ENCODE measurements around the gene IL6R.
"Not testable (repeated sequence)": the region's sequence is repeated elsewhere in the genome, so short reads cannot be mapped to it uniquely, and the experiment has no call there.

IL6R gene

DNA sequence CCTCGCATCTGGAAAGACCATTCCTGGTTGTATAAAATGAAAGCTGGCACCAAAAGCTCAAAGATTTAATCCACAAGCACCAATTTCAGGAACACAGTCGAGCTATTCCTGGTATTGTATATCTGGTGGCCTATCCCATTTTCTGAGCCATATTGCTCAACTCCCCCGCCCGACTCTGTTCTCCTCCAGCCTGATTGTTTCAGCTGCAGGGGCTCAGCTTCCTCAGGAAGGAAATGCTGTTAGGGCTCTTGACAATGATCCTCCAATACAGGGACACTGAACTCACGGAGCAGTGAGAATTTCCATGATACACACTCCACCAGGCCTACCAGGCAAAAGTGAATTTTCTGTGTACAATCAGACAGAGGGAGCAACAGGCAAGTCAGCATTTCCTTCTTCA, 80.0 kb downstream of the IL6R start:
- no peak for DNase-seq

DNA sequence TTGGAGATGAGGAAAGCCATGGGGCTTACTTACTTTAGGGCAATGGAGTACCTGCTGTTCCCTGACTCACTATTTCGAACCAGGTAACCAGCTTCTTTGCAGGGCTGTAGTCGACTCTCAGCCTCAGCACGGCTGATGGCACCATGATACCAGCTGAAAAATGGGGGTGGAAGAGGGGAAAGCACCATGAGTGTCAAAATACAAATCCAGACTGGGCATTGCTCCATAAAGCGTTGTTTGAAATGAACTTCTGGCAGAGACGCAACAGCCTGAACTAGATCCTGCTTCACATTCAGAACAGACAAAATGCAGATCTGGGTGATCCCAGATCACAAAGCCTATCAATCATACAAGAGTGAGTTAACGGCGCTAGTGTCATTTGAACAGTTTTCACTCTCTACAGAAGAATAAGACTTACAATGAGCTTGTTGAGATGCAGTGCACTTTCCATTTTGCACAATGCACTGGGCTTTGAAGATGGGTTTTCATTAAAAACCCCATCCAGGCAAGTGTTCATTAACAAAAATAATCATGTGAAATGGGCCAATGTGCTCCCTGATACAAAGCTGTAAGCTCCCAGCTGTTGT, 80.9 kb downstream of the IL6R start:
- DNase-seq = no peak

DNA sequence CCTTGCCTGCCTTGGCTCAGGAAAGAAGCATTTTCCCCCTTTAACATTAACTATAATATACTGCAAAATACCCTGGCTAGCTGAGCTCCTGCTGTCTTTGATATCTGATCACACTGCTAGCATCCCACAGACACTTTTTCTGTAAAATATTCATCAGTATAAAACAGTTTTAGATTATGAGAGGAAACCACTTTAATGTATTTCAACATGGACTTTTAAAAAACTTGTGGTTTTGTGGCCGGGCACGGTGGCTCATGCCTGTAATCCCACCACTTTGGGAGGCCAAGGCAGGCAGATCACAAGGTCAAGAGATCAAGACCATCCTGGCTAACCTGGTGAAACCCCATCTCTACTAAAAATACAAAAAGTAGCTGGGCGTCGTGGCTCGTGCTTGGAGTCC, 81.6 kb downstream of the IL6R start:
- DNase-seq = not testable (repeated sequence)

- no peak for DNase-seq
These were observed 83.8 kb downstream of the IL6R start for GRCh38 chr1:154488922-154489321.

DNA sequence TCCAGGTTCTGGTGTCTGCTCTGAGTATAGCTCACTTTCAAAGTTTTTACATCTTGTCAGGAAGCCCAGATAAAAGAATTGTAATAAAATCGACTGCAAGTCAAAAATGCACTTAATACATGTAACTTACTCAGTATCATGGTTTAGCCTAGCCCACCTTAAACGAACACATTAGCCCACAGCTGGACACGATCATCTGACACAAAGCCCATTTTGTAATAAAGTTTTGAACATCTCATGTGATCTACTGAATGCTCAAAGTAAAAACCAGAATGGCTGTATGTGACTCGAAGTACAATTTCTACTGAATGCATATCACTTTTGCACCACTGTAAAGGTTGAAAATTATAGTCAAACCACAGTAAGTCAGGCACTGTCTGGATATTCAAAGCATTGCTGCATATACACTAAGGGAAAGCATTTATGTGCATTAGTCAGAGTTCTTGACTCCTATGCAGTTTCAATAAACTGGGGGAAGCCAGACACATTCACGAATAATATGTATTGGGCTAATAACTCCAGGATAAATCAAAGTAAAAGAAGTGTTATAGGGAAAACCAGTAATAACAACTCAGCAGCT, 84.6 kb downstream of the IL6R start:
- no peak for DNase-seq

DNA sequence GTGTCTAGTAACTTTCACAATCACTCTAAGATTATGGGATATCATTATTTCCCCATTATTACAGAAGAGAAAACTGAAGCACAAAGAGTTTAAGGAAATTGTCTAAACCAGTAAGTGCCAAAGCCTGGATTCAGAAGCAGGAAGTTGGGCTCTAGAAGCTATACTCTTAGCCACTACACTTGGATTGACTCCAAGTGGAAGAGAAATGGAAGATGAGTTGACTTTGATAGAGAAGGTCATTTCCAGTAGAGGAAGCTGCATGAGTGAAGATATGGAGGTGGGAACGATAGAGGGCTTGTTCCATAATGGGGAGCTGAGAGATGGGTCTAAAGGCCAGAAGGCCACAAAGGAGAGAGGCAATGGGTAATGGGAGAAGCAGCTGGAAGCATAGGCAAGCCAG, 85.2 kb downstream of the IL6R start:
- no peak for DNase-seq

GRCh38 chr1:154492115-154492514, 87.0 kb downstream of the IL6R start:
- DNase-seq = no peak

DNA sequence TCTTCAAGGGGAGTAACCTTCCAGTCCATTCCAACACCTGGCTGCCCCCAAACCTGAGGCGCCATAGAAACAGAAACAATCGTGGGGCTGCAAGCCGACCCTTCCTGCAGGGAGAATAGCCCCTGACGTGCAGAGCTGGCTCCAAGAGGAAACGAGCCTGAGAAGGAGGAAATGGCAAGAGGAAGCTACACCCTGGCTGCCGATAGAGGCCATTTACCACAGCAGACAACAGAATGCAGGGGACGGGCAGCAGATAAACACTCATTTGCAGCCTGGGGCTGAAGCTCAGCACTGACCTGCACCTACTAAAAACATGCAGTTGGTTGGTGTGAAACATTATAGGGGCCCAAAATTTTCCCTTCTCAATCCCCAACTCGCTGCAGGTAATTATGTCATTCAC, 88.1 kb downstream of the IL6R start:
- DNase-seq = no peak

GRCh38 chr1:154495496-154496273, 90.5 kb downstream of the IL6R start:
- no peak for DNase-seq

GRCh38 chr1:154496383-154496782, 91.2 kb downstream of the IL6R start:
- DNase-seq = no peak

DNA sequence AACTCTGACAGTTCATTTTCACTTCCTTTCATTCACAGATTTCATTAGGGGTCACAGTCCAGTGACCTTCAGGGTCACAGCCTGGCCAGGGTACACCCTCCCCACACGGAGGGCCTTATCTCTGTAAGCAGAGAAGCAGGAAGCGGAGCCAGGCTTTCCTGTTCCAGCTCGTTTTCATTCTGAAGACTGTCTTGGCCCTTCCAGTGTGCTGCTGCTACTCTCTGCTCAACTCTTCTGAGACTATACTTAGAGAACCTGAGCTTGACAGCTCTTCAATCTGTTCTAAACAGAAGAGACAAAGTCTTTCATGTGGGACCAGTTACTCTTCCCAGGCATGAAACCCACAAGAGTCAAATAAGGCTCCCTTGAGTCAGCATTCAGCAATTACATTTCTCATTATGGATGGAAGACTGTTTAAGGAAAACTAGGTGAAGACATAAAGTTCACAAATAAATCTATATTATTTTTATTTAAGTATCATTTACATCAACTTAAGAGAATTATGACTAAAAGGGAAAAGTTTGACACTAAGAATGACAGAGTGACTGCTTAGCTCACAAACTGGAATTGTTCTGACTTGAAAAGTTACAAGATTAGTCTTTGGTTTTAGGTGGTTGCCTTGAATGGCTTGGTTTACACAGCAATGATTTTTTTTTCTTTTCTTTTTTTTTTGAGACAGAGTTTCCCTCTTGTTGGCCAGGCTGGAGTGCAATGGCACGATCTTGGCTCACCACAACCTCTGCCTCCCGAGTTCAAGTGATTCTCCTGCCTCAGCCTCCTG, 92.1 kb downstream of the IL6R start:
- DNase-seq = no peak

- no peak for DNase-seq
These were observed 94.3 kb downstream of the IL6R start for GRCh38 chr1:154499446-154499845.

DNA sequence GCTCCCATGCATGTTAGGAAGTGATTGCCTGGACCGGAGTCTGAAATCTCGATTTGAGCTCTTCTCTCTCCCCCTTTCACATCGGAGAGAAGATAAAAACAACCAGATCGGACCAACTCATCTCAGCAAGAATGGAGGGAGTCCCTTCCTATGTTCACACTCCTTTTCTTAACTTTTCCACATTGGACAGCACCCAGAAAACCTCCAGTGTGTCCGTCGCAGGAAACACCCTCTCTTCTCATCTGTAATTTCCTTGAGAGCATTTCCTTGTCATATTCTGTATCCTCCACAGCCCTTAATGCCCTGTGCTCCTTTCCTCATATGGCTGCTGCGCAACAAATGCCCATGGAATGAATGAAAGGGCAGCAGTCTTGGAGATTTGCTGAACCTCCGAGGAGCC, 95.4 kb downstream of the IL6R start:
- no peak for DNase-seq

DNA sequence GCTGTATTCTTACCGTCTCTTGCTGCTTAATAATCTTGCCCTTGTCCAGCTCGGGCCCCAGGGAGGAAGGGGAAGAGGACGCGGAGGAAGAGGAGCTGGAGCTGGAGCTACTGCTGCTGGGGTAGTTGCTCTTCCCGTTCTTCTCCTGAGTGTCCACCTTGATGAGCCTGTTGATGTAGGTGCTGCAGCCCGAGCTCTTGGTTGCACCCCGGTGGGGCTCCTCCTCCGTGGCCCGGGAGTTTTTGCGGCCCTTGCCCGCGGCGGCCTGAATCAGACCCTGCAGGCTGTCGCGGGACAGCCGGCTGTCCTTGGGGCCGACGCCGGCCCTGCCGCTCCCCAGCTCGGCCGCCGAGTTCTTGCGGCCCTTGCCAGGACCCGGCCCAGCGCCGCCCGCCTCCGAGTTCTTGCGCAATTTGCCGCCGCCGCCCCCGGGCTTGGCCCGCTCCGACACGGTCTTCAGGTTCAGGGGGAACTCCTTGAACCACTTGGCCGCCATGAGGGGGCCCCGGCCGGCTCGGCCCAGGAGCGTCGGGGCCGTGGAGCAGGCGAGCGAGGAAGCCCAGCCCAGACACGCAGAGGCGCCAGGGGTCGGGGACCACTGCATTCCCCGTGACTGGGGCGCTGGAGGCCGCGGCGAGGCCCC, 96.4 kb downstream of the IL6R start:
- DNase-seq = no peak

- no peak for DNase-seq
These were observed 97.1 kb downstream of the IL6R start, which contains the start of the genes SHE and TDRD10 for GRCh38 chr1:154502066-154502743. TSS of gene SHE (minus strand) at chr1:154502412. CDS start at chr1:154502026, 386 bp downstream. TSS of gene TDRD10 (plus strand) at chr1:154502219. CDS start at chr1:154506904, 4,685 bp downstream.

GRCh38 chr1:154502744-154503115, 97.6 kb downstream of the IL6R start:
- DNase-seq = no peak

DNA sequence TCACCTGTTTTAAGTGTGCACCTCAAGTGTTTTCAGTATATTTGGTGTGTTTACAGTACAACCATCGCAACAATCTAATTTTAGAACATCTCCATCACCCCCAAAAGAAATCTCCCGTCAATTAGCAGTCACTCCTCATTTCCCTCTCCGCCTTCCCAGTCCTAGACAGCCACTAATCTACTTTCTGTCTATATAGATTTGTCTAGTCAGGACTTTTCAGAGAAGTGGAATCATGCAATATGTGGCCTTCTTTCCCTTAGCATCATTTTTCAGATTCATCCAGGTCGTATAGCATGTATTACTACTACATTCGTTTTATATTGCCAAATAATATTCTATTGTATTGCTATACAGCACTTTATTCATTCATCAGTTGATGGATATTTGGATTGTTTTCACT, 98.8 kb downstream of the IL6R start:
- no peak for DNase-seq

- DNase-seq = no peak
These were observed 107.6 kb downstream of the IL6R start for GRCh38 chr1:154512760-154513159.

DNA sequence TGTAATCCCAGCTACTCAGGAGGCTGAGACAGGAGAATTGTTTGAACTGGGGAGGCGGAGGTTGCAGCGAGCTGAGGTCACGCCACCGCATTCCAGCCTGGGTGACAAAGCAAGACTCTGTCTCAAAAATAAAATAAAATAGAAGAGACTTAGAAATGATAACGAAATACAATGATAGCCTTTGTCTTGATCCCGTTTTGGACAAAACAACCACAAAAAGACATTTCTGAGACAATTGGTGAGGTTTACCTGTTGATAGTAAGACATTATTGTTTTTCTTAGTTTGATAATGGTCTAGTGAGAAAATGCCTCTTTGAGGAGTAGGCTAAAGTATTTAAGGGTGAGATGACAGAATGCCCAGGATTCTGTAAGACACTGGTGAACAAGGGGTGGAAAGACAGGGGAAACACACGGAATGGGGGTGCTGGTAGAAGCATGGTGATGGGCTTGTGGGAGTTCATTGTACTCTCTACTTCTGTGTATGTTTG, 109.0 kb downstream of the IL6R start:
- DNase-seq = no peak

DNA sequence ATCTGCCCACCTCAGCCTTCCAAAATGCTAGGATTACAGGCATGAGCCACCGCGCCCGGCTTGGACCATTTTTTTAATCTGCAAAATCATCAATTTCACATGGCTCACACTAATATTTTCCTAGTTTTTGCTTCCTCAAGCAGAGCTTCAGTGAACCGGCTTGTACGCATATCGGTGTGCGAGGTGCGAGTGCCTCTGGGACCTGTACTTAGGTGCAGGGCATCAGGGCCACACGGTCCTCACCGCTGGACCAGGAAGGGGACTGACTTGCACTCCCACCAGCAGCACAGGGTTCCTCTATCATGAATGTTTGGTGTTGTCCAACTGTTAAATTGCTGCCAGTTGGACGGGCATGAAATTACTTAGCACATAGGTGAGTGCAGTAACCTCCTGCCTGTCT, 112.5 kb downstream of the IL6R start:
- no peak for DNase-seq
